IMR-90 (cell line): ENCODE results near the gene CFHR2. TPM values are rescaled to one million over a fixed set of nuclear protein-coding genes. Genes with fewer than 3 reads are reported as not detected.
"Not testable (repeated sequence)": the region's sequence is repeated elsewhere in the genome, so short reads cannot be mapped to it uniquely, and the experiment has no call there.

Source experiments
- ATAC-seq: fragments of 200-7000 bp; cut with Tn5 transposase; 2 replicates; pipeline ENCODE4 v1.9.1; 2020; ENCODE audit warnings: low read depth, mild to moderate bottlenecking, moderate library complexity
- BruUV-seq: library from RNA; stranded (reverse); fragments of 400-500 nt; replicated peaks from 2 replicates; lab custom pipeline; 2021; lab: Mats Ljungman, UMichigan
- CTCF ChIA-PET: fragments of 300-600 bp; formaldehyde crosslinking; extraction: SDS; loops from one replicate; lab custom pipeline; 2021; ENCODE audit warnings: antibody characterized with exemption; lab: Yijun Ruan, JAX
- POLR2A ChIA-PET: fragments of 300-600 bp; sonication (Branson Sonifier 250); formaldehyde crosslinking; loops from one replicate; lab custom pipeline; 2022; ENCODE audit warnings: antibody characterized with exemption; ENCODE audit not compliant: unreplicated experiment; lab: Charles Lee
- DNase-seq: peaks from one replicate; pipeline ENCODE4 v3.0.0; 2013
- H2AFZ ChIP-seq: replicated peaks from 2 replicates; pipeline ENCODE3; 2013; ENCODE audit warnings: low read length, mild to moderate bottlenecking; ENCODE audit not compliant: poor library complexity
- H2AK5ac ChIP-seq: 2 replicates; pipeline ENCODE4 v1.6.1; 2013; ENCODE audit warnings: low read depth, low read length, inconsistent platforms
- H2AK9ac ChIP-seq: replicated peaks from 2 replicates; pipeline ENCODE3; 2013; ENCODE audit warnings: mild to moderate bottlenecking, low read depth, low read length, moderate library complexity; ENCODE audit not compliant: poor library complexity
- H2BK120ac ChIP-seq: 2 replicates; pipeline ENCODE4 v1.6.1; 2013; ENCODE audit warnings: low read depth, low read length, inconsistent platforms
- H2BK15ac ChIP-seq: 3 replicates; pipeline ENCODE4 v1.6.1; 2013; ENCODE audit warnings: low read depth, low read length, inconsistent platforms
- H2BK20ac ChIP-seq: 2 replicates; pipeline ENCODE4 v1.6.1; 2013; ENCODE audit warnings: low read depth, mild to moderate bottlenecking, inconsistent platforms, low read length, moderate library complexity
- H2BK5ac ChIP-seq: 2 replicates; pipeline ENCODE4 v1.6.1; 2013; ENCODE audit warnings: mild to moderate bottlenecking, low read depth, low read length, inconsistent platforms; ENCODE audit not compliant: poor library complexity, severe bottlenecking
- H3K14ac ChIP-seq: replicated peaks from 2 replicates; pipeline ENCODE4 v1.6.1; 2013; ENCODE audit warnings: low read depth, low read length, inconsistent platforms
- H3K18ac ChIP-seq: 2 replicates; pipeline ENCODE4 v1.6.1; 2013; ENCODE audit warnings: low read depth, low read length, control low read depth
- H3K23ac ChIP-seq: 2 replicates; pipeline ENCODE4 v1.6.1; 2013; ENCODE audit warnings: low read depth, low read length, inconsistent platforms
- H3K27ac ChIP-seq: 2 replicates; pipeline ENCODE4 v1.5.1; 2013; ENCODE audit warnings: mild to moderate bottlenecking, control low read depth, low read length; ENCODE audit not compliant: insufficient read depth
- H3K27me3 ChIP-seq: 2 replicates; pipeline ENCODE4 v1.6.1; 2013; ENCODE audit warnings: low read length; ENCODE audit not compliant: control insufficient read depth, insufficient read depth
- H3K36me3 ChIP-seq: 2 replicates; pipeline ENCODE4 v1.6.1; 2013; ENCODE audit warnings: low read length, mixed read lengths; ENCODE audit not compliant: control insufficient read depth, insufficient read depth
- H3K4ac ChIP-seq: 2 replicates; pipeline ENCODE4 v1.6.1; 2013; ENCODE audit warnings: low read depth, low read length, inconsistent platforms
- H3K4me1 ChIP-seq: 2 replicates; pipeline ENCODE4 v1.6.1; 2013; ENCODE audit warnings: low read length, mixed read lengths; ENCODE audit not compliant: control insufficient read depth, insufficient read depth
- H3K4me2 ChIP-seq: 2 replicates; pipeline ENCODE4 v1.6.1; 2013; ENCODE audit warnings: low read depth, mild to moderate bottlenecking, control low read depth, low read length, moderate library complexity
- H3K4me3 ChIP-seq: 2 replicates; pipeline ENCODE4 v1.5.1; 2013; ENCODE audit warnings: low read depth, mild to moderate bottlenecking, control low read depth, low read length, moderate library complexity; ENCODE audit not compliant: insufficient read depth
- H3K56ac ChIP-seq: 2 replicates; pipeline ENCODE4 v1.6.1; 2013; ENCODE audit warnings: low read length, inconsistent platforms; ENCODE audit not compliant: insufficient read depth; ENCODE audit errors: extremely low read depth
- H3K79me1 ChIP-seq, 2 experiments: 2 replicates each; pipeline ENCODE4 v1.6.1; 2013; ENCODE audit warnings: low read length in 2 of 2, inconsistent platforms in 1 of 2, low read depth in 1 of 2
- H3K9ac ChIP-seq: 2 replicates; pipeline ENCODE4 v1.6.1; 2013; ENCODE audit warnings: low read depth, low read length, control low read depth
- H3K9me1 ChIP-seq: 2 replicates; pipeline ENCODE4 v1.6.1; 2013; ENCODE audit warnings: low read length, inconsistent platforms; ENCODE audit not compliant: insufficient read depth
- H3K9me3 ChIP-seq: 2 replicates; pipeline ENCODE4 v1.6.1; 2013; ENCODE audit warnings: low read length; ENCODE audit not compliant: control insufficient read depth, insufficient read depth
- H4K20me1 ChIP-seq: 2 replicates; pipeline ENCODE4 v1.6.1; 2013; ENCODE audit warnings: low read length, inconsistent platforms; ENCODE audit not compliant: insufficient read depth
- H4K5ac ChIP-seq: 2 replicates; pipeline ENCODE4 v1.6.1; 2013; ENCODE audit warnings: mild to moderate bottlenecking, low read depth, low read length, control low read depth
- H4K8ac ChIP-seq, 2 experiments: 2 replicates each; pipeline ENCODE4 v1.6.1; 2013; ENCODE audit warnings: low read depth in 2 of 2, low read length in 2 of 2, control low read depth in 1 of 2, inconsistent platforms in 1 of 2
- H4K91ac ChIP-seq: 2 replicates; pipeline ENCODE4 v1.6.1; 2013; ENCODE audit warnings: low read depth, low read length, inconsistent platforms; ENCODE audit not compliant: insufficient read depth
- CEBPB ChIP-seq: IDR thresholded peaks from 2 replicates; pipeline ENCODE4 v1.6.1; 2012; ENCODE audit warnings: low read depth, low read length, improper control_type of control experiment
- WGBS, 2 experiments: methylation state at CpG; one replicate each; pipeline versions ENCODE4 v1.1.5 to v1.1.7; 2013; ENCODE audit warnings: missing lambda C conversion rate in 2 of 2; ENCODE audit not compliant: insufficient read length in 1 of 2; ENCODE audit errors: extremely low coverage in 2 of 2; 5-methylcytosine and 5-hydroxymethylcytosine counted together
- dilution Hi-C: fragments of 300-500 bp; cut with HindIII; formaldehyde crosslinking; loops from one replicate; pipeline ENCODE4 v1.14.3; 2018; ENCODE audit warnings: low sequenced_read_pairs; ENCODE audit not compliant: unreplicated experiment
- in situ Hi-C: fragments of 300-500 bp; cut with MboI; formaldehyde crosslinking; loops from 3 replicates; pipeline ENCODE4 v1.14.3; 2019; ENCODE audit warnings: low sequenced_read_pairs, inconsistent platforms, mixed read lengths
- intact Hi-C: fragments of 100-400 bp; cut with micrococcal nuclease; formaldehyde crosslinking; loops from 2 replicates; pipeline ENCODE4 v1.10.0; 2022
- polyA plus RNA-seq, 3 experiments: library from polyadenylated mRNA; depleted of rRNA; stranded (reverse); fragments of >200 nt; gene quantifications; 2 replicates each; pipeline ENCODE4 v1.2.3, GENCODE V29; 2012; ENCODE audit warnings: low replicate concordance in 1 of 3
- total RNA-seq: library from RNA; depleted of rRNA; stranded (reverse); fragments of >200 nt; gene quantifications from 2 replicates; pipeline ENCODE4 v1.2.3, GENCODE V29; 2012
- TF ChIP-seq, protein P1 (sequence below): fragments of 150-350 bp; IDR thresholded peaks from 2 replicates; pipeline ENCODE4 v1.6.1; 2016; ENCODE audit warnings: low read depth, mild to moderate bottlenecking, low read length, moderate library complexity, borderline replicate concordance
- TF ChIP-seq, protein P2 (sequence below): conservative IDR thresholded peaks from 2 replicates; pipeline ENCODE4 v1.5.1; 2012; ENCODE audit warnings: mild to moderate bottlenecking, low read depth, low read length, improper control_type of control experiment

CFHR2 gene
- total and polyA plus RNA-seq, 2 of the 4 experiments (the other 2 are of a cell fraction), result not detected

DNA sequence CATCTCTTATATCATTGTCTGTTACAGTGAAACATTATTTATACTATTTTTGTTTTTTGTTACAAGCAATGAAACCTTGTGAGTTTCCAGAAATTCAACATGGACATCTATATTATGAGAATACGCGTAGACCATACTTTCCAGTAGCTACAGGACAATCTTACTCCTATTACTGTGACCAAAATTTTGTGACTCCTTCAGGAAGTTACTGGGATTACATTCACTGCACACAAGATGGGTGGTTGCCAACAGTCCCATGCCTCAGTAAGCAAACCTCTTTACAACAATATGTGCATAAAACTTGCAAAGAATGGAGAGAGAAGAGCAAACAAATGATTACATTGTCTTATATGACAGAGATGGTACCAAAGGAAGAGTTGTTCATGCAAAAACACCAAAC lies 33.3 kb upstream of the CFHR2 start:
- POLR2A ChIA-PET, result no interaction called here
- Histone ChIP-seq H3K27me3 (no peaks in the 10 kb centered on the region), H2AK9ac (no peak overlapping the region), H2BK20ac (no peak overlapping the region), H2BK5ac (no peak overlapping the region), H2BK120ac (no peak overlapping the region), H3K27ac (no peak overlapping the region), H3K23ac (no peak overlapping the region), H3K14ac (no peak overlapping the region), H3K18ac (no peak overlapping the region), H3K4ac (no peak overlapping the region), H4K91ac (no peak overlapping the region), H3K56ac (no peak overlapping the region), H2AFZ (no peak overlapping the region), H4K5ac (no peak overlapping the region), H3K9ac (no peak overlapping the region), H2BK15ac (no peak overlapping the region), H2AK5ac (no peak overlapping the region), H3K9me1 (no peaks in the 10 kb centered on the region), H3K79me1 (no peaks in the 10 kb centered on the region), H3K9me3 (no peaks in the 10 kb centered on the region), H3K4me1 (no peaks in the 10 kb centered on the region), H4K20me1 (no peaks in the 10 kb centered on the region), H3K4me3 (no peak overlapping the region), H3K36me3 (no peaks in the 10 kb centered on the region), H3K4me2 (no peak overlapping the region), H4K8ac (no peak overlapping the region)
- dilution Hi-C loops, result no loop called here
- intact Hi-C loops, result no loop called here
- no TSS peak for BruUV-seq
- CTCF ChIA-PET, result no interaction called here
- in situ Hi-C loops, result no loop called here
- DNase-seq (peak; percentile 7), ATAC-seq (no peak)
- no CpG with 5 or more reads among the region's 2 CpGs for WGBS, 2 experiments
- no peak for TF ChIP-seq CEBPB
- TF ChIP-seq, protein P1, sequence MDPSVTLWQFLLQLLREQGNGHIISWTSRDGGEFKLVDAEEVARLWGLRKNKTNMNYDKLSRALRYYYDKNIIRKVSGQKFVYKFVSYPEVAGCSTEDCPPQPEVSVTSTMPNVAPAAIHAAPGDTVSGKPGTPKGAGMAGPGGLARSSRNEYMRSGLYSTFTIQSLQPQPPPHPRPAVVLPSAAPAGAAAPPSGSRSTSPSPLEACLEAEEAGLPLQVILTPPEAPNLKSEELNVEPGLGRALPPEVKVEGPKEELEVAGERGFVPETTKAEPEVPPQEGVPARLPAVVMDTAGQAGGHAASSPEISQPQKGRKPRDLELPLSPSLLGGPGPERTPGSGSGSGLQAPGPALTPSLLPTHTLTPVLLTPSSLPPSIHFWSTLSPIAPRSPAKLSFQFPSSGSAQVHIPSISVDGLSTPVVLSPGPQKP, result no peak
- TF ChIP-seq, protein P2, sequence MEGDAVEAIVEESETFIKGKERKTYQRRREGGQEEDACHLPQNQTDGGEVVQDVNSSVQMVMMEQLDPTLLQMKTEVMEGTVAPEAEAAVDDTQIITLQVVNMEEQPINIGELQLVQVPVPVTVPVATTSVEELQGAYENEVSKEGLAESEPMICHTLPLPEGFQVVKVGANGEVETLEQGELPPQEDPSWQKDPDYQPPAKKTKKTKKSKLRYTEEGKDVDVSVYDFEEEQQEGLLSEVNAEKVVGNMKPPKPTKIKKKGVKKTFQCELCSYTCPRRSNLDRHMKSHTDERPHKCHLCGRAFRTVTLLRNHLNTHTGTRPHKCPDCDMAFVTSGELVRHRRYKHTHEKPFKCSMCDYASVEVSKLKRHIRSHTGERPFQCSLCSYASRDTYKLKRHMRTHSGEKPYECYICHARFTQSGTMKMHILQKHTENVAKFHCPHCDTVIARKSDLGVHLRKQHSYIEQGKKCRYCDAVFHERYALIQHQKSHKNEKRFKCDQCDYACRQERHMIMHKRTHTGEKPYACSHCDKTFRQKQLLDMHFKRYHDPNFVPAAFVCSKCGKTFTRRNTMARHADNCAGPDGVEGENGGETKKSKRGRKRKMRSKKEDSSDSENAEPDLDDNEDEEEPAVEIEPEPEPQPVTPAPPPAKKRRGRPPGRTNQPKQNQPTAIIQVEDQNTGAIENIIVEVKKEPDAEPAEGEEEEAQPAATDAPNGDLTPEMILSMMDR, result 0 out of 2 replicates have a peak, but pooled peaks have one; percentile 1

DNA sequence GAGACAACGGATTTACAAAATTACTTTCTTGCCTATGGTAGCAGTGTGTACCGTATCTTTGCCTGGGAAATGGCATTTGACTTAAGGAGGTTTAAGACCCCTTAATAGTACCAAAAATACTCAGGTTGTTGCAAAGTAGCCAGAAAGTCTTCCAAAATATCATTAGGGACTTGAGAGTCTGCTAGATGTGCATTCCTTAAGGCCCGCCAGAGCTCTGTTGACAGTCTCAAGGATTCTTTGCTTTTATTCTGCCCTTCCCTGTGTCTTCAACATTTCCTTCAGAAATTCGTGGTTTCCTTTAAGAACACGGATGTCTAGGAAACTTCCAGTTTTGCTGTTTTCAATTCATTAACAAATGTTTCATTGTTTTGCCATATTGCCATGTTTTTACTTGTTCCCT lies 31.3 kb upstream of the CFHR2 start:
- in situ Hi-C loops, H4K5ac ChIP-seq: not testable (repeated sequence)

More for the DNA sequence above, 31.3 kb upstream of the CFHR2 start:
- H2BK120ac ChIP-seq, H3K4me2 ChIP-seq, ATAC-seq, H3K23ac ChIP-seq, CTCF ChIA-PET, POLR2A ChIA-PET, H2BK20ac ChIP-seq, H3K9ac ChIP-seq, dilution Hi-C loops, H3K9me1 ChIP-seq, DNase-seq, H3K56ac ChIP-seq, H3K9me3 ChIP-seq, H2BK15ac ChIP-seq, H3K4me1 ChIP-seq, H3K14ac ChIP-seq, H3K27me3 ChIP-seq, H3K4ac ChIP-seq, H3K4me3 ChIP-seq, H2AK5ac ChIP-seq, H3K27ac ChIP-seq, H2AK9ac ChIP-seq, BruUV-seq, intact Hi-C loops, H3K79me1 ChIP-seq, H2AFZ ChIP-seq, H2BK5ac ChIP-seq, H4K91ac ChIP-seq, H3K18ac ChIP-seq, H4K20me1 ChIP-seq, H4K8ac ChIP-seq, H3K36me3 ChIP-seq: not testable (repeated sequence)
- WGBS, 2 experiments, result no CpG with 5 or more reads among the region's 5 CpGs
